ENCODE measurements around the gene MPHOSPH9.

Gene MPHOSPH9

DNA sequence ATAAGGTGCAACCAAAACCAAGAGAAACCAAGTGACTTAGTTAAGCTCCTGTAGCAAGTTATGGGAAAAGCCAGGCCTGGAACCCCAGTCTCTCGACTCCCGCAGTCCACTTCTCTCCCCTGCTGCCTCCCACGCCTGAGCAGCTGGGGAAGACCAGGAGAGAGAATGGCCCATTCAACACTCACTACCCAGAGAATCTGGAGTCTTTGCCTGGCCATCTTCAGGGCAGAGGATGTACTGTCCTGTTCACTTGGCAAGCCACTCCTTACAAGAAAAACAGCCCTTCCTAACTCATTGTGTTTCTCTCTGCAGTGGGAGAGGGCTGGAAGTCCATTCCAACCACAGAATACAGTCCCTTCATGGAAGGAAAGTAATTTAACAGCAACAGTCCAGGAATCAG lies 83.9 kb downstream of the MPHOSPH9 start:
- no peak for DNase-seq (ENCODE audit: low read depth, low spot score)

DNA sequence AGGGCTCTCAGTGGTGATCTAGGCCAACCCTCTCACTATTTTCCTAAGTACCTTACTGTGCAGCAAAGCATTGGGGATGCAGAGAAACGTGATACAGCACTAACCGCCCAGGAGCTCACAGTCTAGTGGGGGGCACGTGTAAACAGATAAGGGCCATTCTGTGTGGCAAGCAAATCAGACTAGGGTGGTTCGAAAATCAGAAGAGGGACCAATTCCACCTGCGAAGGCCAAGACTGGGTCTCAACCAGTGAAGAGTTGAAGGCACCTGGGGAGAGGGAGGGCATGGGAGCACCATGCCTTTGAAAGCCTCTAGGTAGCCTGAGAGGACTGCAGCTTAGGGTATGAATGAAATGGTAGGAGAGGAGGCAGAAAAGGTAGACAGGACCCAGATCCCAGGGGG lies 84.3 kb downstream of the MPHOSPH9 start:
- DNase-seq (ENCODE audit: low read depth, low spot score), result no peak

DNA sequence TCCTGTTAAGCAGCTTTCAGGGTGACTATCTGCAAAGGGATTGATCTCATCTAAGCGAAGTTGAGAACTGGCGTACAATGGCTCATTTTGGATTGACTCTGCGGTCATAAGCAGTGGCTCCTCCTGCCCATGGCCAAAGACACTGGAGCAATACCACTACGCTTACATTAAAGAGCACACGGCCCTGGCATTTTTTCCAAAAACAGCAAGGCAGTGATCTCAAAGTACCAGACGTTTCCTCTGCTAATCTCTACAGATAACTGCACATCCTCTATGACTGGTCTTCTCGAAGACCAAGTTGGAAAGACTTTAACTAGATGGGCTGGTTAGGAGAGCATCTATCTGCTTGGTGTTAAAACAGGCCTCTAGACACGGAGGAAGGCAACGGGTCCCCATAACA lies 84.7 kb downstream of the MPHOSPH9 start:
- DNase-seq (ENCODE audit: low read depth, low spot score), result no peak

DNA sequence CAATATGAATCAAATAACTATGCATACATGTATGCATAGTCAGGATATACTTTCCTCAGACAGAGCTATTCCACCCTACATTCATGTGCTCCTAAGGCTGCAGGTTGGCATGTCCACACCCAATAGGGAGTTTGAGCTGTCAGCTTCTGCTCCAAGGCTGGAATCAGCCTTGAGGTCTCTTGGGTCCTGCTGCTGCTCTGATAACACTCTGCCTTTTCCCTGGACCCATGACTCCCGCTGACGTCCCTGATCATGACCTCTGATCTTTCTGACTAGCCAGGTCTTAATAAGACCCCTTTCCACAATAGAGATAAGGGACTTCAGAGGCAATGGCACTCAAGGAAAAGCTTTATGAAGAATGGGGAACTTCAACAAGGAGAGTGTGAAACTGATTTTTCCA lies 87.7 kb downstream of the MPHOSPH9 start:
- DNase-seq (ENCODE audit: low read depth, low spot score), result no peak

DNA sequence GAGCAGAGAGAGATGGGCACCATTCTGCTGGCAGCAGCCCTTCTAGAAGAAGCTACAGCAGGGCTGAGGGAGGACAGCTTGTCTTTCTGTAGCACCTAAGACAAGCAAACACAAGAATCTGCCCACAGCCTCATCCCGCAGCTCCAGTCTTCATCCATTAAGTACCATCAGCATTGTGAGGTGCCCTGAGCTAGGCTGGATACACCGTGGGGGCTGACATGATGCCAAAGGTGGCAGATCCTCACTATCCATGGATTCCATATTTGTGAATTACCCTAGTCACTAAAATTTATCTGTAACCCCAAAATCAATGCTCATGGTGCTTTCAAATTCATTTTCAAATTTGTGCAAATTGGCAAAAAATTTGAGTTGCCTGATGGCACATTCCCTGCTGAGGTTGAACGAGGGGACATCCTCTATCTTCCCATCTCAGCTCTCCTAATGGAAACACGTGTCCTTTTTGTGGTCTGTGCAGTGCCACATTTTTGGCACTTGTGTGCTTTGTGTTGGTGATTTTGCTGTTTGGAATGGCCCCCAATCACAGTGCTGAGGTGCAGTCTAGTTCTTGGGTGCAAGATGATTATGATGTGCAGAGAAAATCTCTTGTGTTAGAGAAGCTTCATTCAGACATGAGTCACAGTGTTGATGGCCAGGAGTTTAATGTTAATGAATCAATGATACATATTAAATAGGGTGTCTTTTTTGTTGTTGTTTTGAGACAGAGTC lies 89.0 kb downstream of the MPHOSPH9 start:
- no peak for DNase-seq (ENCODE audit: low read depth, low spot score)

DNA sequence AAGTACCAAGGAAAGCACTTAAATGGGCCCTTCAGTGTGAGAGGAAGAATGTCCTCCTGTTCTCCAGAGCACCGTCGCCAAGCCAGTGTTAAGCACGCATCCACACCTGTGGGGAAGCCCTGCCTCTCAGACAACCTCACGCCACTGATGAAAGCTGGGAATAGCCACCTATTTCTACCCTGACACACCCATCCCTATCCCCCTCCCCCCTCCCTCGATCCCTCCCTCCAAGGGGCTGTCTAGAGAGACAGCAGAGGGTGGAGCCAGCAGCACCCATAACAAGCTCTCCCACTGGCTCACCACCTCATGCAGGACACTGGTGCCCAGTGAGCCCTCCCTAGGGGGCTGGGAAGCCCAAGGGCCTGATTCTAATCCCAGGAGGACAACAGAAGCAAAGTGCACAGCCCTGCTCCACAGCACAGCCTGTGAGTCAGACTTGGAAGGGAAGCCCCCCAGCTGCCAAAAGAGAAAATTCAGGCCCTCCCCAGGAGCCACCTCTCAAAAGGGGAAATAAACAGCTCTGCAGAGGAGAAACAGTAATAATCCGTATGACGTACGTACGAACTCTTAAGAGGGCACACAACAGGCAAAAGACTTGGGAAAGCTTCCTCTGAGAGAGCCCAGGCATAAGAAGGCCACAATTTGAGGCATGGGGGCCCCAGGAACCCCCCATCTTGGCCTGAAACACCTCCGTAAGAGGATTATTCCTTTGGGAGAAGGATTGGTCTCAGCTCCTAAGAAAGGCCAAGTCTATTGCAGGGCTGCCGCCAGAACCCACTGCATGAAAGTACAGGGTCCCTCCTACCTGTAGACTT lies 89.8 kb downstream of the MPHOSPH9 start:
- DNase-seq (ENCODE audit: low read depth, low spot score), result no peak

DNA sequence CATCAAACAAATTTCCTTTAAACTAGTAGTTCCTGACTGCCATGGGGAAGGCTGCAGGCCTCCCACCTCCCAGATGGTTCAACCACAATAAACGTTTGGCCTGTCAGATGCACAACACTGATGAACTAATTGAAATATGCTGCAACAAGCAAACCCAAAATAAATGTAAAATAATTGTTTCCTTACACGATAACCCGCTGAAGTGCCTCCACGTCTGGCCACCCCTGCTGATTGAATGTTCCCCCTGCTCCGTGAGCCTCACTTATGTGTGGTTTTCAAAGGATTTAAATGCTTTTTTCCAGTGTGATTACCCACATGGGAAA lies 90.5 kb downstream of the MPHOSPH9 start:
- no peak for DNase-seq (ENCODE audit: low read depth, low spot score)

DNA sequence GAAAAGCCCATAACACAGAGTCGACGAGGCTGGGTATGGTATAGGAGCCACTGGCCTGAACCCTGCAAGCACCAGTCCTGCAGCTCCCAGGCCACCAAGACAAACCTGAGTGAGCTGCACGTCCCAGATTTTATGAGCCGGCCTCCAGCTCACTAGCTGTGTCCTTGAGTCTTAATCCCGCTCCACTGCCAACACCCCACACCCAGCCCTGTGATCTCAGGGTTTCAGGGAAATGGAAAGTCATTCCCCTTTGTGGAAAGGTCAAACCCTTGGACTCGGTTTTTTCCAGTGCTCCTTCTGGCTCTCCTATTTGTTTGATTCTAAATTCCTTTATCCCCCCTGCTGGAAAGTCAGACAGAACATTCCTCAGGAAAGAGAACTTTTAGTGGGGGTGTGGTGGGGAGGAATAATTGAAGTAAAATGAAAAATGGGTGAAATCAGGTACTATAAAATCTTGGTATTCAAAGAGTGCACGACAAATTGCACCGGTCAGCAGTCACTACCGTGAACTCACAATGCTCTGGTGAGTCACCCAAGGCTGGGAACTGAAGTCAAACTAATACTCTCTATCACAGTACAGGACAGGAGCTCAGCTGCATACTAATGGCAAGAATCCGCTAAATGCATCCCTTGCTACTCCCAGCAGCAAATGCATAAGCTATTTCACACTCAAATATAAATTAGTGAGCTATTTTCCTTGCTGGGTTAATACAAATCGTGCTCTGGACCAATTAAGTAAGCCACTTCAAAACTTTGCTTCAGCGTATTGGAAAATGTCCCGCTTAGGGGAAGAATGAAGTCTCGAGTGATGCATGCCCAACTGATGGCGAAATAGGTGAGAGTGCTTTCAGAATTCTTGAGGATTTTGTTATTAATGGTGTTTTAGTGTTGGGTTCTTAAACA lies 91.1 kb downstream of the MPHOSPH9 start:
- DNase-seq (ENCODE audit: low read depth, low spot score), result no peak

DNA sequence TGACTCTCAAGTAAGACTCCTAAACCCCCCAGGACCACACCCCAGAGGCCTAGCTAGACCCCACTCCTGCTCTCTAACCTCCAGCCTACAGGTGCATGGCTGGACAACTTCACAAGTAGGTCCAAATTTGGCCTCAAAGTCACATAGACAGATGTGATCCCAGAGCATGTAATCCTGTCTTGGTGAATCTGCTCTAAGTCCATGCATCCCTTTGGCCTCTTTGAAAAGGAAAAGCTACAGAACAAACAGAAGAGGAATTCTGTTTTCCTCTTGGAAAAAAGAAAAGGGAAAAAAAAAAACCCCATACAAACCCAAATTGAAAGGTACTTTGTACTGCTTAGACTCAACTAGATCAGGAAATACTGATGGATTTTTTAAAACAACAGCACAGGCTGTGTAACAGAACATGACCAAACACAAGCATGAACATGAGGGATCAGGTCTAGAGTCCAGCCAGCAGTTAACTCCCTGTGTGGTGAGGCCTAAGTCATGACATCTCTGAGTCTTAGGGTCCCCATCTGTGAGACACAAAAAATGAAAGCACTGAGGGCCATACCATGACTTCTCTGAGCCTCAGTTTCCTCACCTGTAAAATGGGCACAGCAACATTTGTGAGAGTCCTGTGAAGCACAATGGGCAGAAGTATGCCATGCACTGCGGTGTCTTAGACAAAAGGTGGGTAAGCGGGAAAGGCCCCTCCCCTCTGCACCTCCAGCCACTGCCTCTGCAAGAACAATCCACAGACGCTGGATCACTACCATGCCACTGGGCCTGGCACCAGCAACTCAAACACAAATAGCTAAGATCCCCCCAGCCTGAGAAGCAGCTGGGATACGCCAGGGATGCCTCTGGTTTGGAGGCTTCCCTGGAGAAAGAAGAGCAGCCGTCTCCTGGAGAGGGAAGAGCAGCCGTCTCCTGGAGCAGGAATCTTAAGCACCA lies 92.0 kb downstream of the MPHOSPH9 start:
- DNase-seq (ENCODE audit: low read depth, low spot score), result no peak

DNA sequence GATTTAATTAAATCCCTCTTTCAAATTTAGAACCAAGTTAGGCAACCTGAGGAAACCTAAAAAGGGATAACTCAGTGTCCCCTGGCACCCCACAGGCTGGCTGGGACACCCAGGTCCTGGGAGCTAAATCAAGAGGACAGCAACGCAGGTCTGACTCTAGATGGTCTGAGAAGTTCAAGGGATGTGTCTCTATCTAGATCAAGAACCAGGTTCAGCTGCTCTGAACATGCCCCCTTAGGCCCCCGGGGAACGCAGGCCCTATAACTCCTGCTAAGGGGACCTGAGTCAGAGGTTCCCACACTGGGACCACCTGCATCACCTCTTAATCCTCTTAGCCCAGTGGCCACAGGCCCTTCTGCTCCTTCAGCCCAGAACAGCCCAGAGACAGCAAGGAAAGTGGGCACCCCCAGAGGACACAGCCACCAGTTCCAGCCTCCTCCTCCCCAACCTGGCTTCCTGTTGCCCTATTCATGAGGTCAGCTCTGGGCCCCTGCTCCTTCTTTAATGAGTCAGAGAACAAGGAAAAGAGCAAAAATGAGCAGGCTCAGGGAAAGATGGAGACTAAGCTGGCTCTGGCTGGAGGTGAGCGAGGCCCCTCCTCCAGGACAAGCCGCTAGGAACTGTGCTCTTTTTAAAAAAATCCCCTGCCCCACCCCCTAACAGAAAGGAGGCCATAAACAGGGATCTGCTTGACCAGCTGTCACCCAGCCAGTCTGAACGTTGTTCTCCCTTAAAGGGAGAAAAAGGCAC lies 92.8 kb downstream of the MPHOSPH9 start:
- no peak for DNase-seq (ENCODE audit: low read depth, low spot score)

DNA sequence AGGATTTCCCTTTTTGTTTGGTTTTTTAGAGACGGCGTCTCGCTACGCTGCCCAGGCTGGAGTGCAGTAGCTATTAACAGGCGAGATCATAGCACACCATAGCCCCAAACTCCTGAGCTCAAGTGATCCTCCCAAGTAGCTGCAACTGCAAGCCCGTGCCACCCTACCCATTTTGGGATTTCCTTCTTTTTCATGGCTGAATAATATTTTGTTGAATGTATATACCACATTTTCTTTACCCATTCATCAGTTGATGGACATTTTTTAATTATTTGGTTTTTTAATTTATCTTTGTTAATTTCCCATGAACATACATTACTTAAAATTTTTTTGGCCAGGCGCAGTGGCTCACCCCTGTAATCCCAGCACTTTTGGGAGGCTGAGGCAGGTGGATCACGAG lies 97.3 kb downstream of the MPHOSPH9 start:
- no peak for DNase-seq (ENCODE audit: low read depth, low spot score)

DNA sequence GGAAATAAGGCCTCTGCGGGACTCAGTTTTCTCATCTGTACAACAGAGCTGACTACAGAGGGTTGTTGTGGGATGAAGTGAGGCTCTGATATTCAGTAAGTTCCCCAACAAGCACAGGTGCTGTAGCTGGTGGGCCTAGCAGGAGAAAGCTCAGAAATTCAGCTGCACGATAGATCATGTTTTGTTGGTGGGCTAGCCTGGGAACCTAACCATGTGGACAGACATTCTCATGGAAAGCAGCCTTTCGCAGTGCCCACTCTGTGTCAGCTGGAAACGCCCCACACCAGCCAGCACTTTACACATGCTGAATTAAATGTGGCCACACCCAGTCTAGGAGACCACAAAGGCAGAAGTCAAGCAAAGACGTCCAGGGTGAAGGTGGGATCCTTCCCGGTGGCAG lies 98.1 kb downstream of the MPHOSPH9 start:
- DNase-seq (ENCODE audit: low read depth, low spot score), result no peak

DNA sequence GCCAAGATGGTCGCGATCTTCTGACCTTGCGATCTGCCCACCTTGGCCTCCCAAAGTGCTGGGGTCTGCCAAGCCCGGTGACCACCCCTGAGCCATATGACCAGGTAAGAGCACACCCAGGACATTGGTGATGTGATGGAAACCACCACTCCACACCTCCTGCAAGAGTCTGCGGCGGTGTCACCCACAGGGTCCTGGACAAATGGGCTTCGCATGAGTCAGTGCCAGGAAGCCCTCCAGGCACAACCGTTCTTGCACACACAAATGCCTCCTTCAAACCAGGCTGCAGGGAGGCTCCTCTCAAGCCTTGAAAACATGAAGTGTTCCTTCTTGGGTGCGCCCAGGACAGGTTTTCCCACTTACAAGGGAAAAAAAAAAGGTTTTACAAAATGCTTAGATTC lies 98.7 kb downstream of the MPHOSPH9 start:
- no peak for DNase-seq (ENCODE audit: low read depth, low spot score)

DNA sequence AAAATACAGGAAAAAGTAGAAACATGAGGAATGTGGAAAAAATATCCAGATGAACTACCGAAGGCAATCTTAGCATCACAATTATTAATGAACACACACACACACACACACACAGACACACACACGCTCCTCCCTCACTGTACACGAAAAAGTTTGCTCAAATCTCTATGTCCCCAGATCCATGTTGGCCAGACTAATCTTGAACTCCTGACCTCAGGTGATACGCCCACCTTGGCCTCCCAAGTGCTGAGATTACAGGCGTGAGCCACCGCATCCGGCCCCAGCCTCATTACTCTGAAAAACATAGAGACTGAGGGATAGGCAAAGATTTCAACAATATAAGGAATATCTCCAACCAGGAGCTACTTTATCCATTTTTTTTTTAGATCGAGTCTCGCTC lies 99.2 kb downstream of the MPHOSPH9 start:
- no peak for DNase-seq (ENCODE audit: low read depth, low spot score)

DNA sequence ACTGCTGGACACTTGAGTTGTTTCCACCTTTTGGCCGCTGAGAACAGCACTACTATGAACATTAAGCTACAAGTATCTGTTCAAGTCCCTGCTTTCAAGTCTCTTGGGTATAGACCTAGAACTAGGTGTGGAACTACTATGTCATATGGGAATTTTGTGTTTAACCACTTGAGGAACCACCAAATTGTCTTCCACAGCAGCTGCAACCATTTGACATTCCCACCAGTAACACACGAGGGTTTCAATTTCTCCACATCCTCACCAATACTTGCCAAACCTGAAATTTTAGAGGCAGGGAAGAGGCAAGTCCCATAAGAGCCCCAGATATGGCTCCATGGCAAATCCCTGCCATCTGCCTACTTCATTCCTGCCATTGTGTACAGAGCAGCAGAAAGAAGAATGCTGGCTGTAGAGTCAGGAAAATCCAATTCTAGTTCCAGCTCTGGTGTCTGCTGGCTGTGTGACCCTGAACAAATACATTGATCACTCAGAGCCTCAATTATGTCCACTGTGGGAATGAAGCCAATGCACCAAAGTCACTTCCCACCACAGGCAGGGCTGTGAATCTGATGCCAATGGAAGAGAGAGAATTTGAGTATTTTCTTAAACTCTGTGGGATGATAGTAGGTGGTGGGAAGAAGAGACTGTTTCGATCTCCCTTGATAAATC lies 99.9 kb downstream of the MPHOSPH9 start:
- no peak for DNase-seq (ENCODE audit: low read depth, low spot score)

DNA sequence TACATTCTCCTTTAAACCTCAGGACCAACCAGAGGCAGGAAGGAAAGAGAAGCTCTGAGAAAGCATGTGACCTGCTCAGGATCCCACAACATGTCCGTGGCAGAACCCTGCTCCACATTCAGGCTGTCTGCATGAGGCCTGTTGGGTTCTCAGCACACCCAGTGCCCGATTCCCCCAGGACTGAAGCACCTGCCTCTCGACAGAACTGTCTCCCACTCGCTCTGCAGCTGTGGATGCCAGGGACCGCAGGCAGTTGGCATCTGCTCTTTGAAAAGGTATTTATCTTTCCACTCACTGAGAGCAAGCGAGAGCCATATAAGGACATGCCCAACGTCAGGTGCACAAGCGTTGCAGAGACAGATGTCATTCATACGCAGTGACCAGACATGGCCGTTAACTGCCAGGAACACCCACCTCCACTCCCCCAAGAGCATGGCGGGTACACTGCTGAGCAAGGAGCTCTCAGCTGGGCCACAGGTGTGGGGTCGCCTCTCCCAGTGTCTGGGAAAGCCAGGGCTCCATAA lies 101.0 kb downstream of the MPHOSPH9 start:
- no peak for DNase-seq (ENCODE audit: low read depth, low spot score)

DNA sequence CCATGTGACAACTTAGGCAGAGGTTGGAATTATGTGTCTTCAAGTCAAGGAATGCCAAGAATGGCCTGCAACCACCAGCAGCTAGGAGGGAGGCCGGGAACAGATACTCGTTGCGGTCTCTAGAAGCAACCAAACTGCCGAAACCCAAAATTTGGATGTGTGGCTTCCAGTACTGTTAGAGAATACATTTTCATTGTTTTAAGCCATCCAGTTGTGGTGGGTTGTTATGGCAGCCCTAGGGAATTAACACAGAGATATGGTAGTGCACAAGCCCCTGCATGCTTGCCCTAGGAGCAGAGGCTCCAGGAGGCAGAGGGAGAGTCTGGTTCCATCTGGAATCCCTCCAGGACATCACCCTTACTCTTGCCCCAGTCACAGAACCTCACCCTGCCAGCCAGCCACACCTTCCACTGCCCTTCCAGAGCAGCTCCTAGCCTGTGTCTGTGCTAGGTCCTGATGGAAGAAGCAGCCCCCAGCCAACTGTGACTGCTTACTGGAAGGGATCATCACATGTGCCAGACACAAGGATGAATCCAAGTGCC lies 101.6 kb downstream of the MPHOSPH9 start:
- DNase-seq (ENCODE audit: low read depth, low spot score), result no peak

DNA sequence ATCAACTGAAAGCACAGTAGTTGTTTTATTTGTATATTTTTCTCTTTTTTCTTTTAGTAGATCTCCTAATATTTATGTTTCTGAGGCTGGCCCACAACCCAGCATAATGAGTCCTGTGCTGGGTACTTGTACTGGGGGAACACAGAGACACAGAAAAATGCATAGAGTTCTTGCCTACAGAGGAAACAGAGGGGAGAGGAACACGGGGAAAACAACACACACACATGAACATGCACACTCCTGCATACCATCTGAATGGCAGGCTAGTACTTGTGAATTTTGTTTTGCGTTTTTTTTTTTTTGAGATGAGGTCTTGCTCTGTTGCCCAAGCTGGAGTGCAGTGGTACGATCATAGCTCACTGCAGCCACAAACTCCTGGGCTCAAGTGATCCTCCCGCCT lies 103.3 kb downstream of the MPHOSPH9 start:
- no peak for DNase-seq (ENCODE audit: low read depth, low spot score)

DNA sequence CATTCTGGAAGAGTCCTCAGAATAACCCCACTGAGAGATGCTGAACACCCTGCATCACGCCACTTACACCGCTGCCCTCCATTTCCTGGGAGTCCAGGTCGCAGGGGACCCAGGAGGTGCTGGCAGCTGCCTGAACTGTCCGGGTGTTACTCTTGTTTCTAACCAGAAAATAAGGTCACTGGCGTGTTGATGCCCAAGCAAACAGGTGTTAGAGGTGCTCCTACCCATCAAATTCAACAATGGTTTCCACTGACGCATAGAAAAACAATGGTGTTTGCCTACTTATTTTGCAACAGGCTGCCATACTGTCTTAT lies 105.8 kb downstream of the MPHOSPH9 start:
- DNase-seq (ENCODE audit: low read depth, low spot score), result no peak

All from brain pericyte (primary cell).